HFFc6 (cell line): ENCODE results near the gene COPS4. TPM values are rescaled to one million over a fixed set of nuclear protein-coding genes. Genes with fewer than 3 reads are reported as not detected.
"Not testable (repeated sequence)": the region's sequence is repeated elsewhere in the genome, so short reads cannot be mapped to it uniquely, and the experiment has no call there.

Source experiments
- DNase-seq: peaks from one replicate; pipeline ENCODE4 v3.0.0-alpha.2; 2018
- H3K27ac Mint-ChIP-seq: 2 replicates; pipeline ENCODE4 v1.8.0; 2020; ENCODE audit warnings: mild to moderate bottlenecking, mixed read lengths
- H3K27me3 Mint-ChIP-seq: 2 replicates; pipeline ENCODE4 v1.8.0; 2021; ENCODE audit warnings: mild to moderate bottlenecking, moderate library complexity, mixed read lengths; ENCODE audit not compliant: insufficient read depth
- H3K36me3 Mint-ChIP-seq: 2 replicates; pipeline ENCODE4 v1.8.0; 2021; ENCODE audit warnings: low read depth, mixed read lengths
- H3K4me1 Mint-ChIP-seq: 2 replicates; pipeline ENCODE4 v1.8.0; 2020; ENCODE audit warnings: low read depth, mixed read lengths
- H3K4me3 Mint-ChIP-seq: 2 replicates; pipeline ENCODE4 v1.8.0; 2020; ENCODE audit warnings: mild to moderate bottlenecking, moderate library complexity, mixed read lengths
- H3K9me3 Mint-ChIP-seq: 2 replicates; pipeline ENCODE4 v1.8.0; 2020; ENCODE audit warnings: mild to moderate bottlenecking, mixed read lengths
- total RNA-seq, 6 experiments: library from RNA; stranded (reverse); fragmentation: NEBNext Ultra II Directional; extraction: Animal tissue kit (Norgen Biotek cat#: 25700); gene quantifications; 2 replicates in 1 of 6; 3 replicates in 5 of 6; pipeline ENCODE4 v1.2.3, GENCODE V29; 2021
- TF ChIP-seq, protein P1 (sequence below): fragments of 200-600 bp; sonication (generic); IDR thresholded peaks from 2 replicates; pipeline ENCODE4 v1.5.0; 2021; ENCODE audit warnings: antibody characterized with exemption, mild to moderate bottlenecking

COPS4 gene
- total RNA-seq, 6 experiments from 2014 or later: 56.4 to 73.6 (median 69.2) TPM

DNA sequence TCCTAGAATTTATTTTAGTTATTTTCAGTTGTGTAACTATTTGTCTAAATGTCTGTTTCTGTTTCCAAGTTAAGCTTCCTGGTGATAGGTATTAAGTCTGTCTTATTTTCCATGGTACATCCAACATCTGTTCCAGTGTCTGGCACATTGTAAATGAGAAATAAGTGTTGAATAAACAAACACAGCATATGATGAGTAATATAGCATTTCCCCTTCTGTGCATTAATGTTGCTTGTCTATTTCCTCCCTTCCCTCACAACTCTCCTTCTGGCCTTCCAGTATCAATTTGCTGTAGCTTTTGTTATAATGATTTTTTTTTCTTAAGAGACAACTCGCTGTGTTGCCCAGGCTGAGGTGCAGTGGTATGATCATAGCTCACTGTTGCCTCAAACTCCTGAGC is 36.1 kb downstream of the COPS4 start:
- no peak for DNase-seq
- no peaks in the 10 kb centered on the region for H3K9me3 Mint-ChIP-seq
- H3K4me1 Mint-ChIP-seq: peaks cover 42% of the 10 kb centered on the region
- H3K4me3 Mint-ChIP-seq: no peak overlapping the region
- no peaks in the 10 kb centered on the region for H3K27me3 Mint-ChIP-seq
- no peak overlapping the region for H3K27ac Mint-ChIP-seq
- H3K36me3 Mint-ChIP-seq: peaks cover 39% of the 10 kb centered on the region
- TF ChIP-seq, protein P1, sequence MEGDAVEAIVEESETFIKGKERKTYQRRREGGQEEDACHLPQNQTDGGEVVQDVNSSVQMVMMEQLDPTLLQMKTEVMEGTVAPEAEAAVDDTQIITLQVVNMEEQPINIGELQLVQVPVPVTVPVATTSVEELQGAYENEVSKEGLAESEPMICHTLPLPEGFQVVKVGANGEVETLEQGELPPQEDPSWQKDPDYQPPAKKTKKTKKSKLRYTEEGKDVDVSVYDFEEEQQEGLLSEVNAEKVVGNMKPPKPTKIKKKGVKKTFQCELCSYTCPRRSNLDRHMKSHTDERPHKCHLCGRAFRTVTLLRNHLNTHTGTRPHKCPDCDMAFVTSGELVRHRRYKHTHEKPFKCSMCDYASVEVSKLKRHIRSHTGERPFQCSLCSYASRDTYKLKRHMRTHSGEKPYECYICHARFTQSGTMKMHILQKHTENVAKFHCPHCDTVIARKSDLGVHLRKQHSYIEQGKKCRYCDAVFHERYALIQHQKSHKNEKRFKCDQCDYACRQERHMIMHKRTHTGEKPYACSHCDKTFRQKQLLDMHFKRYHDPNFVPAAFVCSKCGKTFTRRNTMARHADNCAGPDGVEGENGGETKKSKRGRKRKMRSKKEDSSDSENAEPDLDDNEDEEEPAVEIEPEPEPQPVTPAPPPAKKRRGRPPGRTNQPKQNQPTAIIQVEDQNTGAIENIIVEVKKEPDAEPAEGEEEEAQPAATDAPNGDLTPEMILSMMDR: no peak

DNA sequence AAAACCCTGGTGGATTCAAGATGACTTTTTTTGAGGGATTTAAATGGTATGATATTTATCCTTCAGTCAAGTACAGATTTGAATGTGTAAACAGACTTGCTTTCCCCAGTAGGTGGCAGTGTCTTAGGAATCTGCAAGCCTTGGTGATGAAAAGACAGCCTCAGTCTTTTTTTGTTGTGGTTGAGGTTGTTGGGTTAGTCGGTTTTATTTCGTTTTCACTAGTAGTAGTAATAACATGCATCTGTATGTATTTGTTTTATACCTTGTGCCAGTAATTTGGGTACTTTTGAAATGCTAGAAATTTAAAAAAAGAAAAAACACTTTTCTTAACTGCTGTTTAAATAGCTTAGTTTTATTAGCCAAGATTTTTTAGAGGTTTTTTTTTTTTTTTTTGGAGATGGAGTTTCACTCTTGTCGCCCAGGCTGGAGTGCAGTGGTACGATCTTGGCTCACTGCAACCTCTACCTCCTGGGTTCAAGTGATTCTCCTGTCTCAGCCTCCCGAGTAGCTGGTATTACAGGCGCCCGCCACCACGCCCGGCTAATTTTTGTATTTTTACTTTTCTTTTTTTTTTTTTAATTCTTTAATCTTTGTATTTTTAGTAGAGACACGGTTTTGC is 39.2 kb downstream of the COPS4 start:
- H3K9me3 Mint-ChIP-seq: no peaks in the 10 kb centered on the region
- DNase-seq: peak; percentile 81
- H3K4me3 Mint-ChIP-seq: peak overlapping the region; percentile 53
- no peaks in the 10 kb centered on the region for H3K27me3 Mint-ChIP-seq
- peak overlapping the region; percentile 56 for H3K27ac Mint-ChIP-seq
- peaks cover 37% of the 10 kb centered on the region for H3K36me3 Mint-ChIP-seq
- H3K4me1 Mint-ChIP-seq: peaks cover 45% of the 10 kb centered on the region
- TF ChIP-seq, protein P1: peak; percentile 93

DNA sequence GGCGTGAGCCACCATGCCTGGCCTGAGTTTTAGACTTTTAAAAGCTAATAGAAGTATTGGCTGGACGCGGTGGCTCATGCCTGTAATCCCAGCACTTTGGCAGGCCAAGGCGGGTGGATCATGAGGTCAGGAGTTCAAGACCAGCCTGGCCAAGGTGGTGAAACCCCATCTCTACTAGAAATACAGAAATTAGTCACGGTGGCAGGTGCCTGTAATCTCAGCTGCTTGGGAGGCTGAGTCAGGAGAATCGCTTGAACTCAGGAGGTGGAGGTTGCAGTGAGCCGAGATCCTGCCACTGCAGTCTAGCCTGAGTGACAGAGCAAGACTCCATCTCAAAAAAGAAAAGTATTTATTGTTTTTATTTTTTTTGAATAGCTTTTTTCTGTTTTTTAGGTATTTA is 39.8 kb downstream of the COPS4 start:
- peaks cover 33% of the 10 kb centered on the region for H3K36me3 Mint-ChIP-seq
- not testable (repeated sequence) for H3K4me3 Mint-ChIP-seq, DNase-seq, H3K27me3 Mint-ChIP-seq, H3K27ac Mint-ChIP-seq, H3K9me3 Mint-ChIP-seq
- peaks cover 44% of the 10 kb centered on the region for H3K4me1 Mint-ChIP-seq

DNA sequence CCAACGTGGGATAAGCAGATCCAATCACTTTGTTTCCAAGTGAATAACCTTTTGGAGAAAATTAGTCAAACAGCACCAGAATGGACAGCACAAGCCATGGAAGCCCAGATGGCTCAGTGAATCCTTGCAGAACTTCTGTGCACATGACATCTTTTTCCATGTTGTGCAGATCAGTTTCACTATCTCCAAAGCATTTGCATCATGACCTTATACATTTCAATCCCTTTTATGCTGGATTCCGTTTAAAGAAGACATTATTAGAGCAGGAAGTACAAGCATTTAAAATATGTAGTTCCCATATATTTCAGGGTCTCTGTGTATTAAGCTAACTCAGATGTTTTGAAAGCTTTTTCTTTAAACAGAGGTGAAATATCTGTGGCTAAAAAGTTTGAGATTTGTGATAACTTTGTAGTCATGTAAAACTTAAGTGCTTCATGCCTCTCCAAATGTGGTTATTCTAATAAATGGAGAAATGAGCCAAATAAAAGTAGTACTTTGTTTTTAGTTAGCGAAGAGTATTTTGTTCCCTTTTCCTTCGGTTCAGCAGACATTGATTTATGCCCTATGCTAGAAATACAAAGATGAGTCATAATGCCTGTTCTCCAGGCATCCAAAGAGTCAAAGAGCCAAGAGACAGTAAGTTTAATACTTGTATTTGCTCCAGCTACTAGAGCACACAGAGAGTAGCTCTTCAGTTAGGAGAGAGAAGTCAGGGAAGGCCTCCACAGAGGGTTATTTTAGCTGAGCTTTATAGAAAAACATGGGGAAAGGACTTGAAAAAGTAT is 40.5 kb downstream of the COPS4 start:
- Mint-ChIP-seq H3K9me3 (no peaks in the 10 kb centered on the region), H3K27ac (peak overlapping the region; percentile 77), H3K4me3 (peak overlapping the region; percentile 43), H3K4me1 (peaks cover 37% of the 10 kb centered on the region), H3K27me3 (no peaks in the 10 kb centered on the region), H3K36me3 (peaks cover 26% of the 10 kb centered on the region)
- TF ChIP-seq, protein P1: no peak
- peak; percentile 78 for DNase-seq

DNA sequence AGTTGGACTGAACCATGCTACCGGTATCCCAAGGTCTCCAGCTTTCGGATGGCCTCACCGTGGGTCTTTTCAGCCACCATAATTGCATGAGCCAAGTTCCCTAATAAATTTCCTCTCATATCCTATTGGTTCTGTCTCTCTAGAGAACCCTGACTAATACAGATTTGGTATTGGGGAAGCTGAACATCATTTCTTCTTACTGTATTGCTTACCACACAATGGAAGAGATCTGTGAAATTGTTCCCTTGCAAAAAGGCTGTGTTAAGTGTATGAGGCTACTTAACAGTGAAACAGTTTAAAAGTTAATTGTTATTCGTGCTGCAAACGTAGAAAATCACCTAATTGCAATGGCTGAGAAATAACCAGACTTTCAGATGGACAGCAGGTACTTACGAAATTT is 45.6 kb downstream of the COPS4 start:
- peaks cover 20% of the 10 kb centered on the region for H3K36me3 Mint-ChIP-seq
- H3K9me3 Mint-ChIP-seq: no peaks in the 10 kb centered on the region
- H3K27me3 Mint-ChIP-seq: no peaks in the 10 kb centered on the region
- no peak overlapping the region for H3K27ac Mint-ChIP-seq
- TF ChIP-seq, protein P1: no peak
- no peak overlapping the region for H3K4me3 Mint-ChIP-seq
- peaks cover 25% of the 10 kb centered on the region for H3K4me1 Mint-ChIP-seq
- no peak for DNase-seq

DNA sequence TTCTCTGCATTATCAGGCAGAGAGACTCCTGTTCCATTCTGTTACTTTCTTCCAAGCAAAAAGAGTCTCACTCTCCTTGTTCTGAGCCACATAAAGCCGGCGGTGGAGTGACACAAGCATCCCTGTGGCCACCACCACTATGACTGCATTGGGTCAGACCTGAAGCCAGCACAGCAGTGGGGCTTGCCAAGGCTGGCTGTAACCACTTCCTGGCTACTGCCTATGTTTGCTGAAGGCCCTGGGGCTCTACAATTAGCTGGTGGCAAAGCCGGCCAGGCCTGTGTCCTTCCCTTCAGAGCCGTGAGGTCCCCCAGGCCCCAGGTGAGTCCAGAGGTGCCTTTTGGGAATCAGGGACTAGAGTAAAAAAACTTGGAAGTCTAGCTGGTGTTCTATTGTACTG is 47.8 kb downstream of the COPS4 start:
- peaks cover 11% of the 10 kb centered on the region; the same call in 1 of the 2 replicates for H3K4me1 Mint-ChIP-seq
- peaks cover 6% of the 10 kb centered on the region; the same call in 1 of the 2 replicates for H3K36me3 Mint-ChIP-seq
- H3K27ac Mint-ChIP-seq: no peak overlapping the region
- TF ChIP-seq, protein P1: no peak
- no peaks in the 10 kb centered on the region for H3K9me3 Mint-ChIP-seq
- no peaks in the 10 kb centered on the region for H3K27me3 Mint-ChIP-seq
- peak; percentile 35 for DNase-seq
- H3K4me3 Mint-ChIP-seq: no peak overlapping the region
